A549 (cell line): Measurements from ENCODE around the gene H6PD. TPM values are rescaled to one million over a fixed set of nuclear protein-coding genes. Genes with fewer than 3 reads are reported as not detected.
A peak's percentile ranks its signal among the peaks of the same experiment; 100 is the strongest.

ENCODE experiments used
- ATAC-seq, 2 experiments: fragments of 200-7000 bp in 1 of 2; fragments of >200 bp in 1 of 2; cut with Nextera tagmentation in 1 of 2; cut with Tn5 transposase in 1 of 2; 3 replicates each; pipeline versions ENCODE4 v1.8.0 to v1.9.1; 2018 to 2020; ENCODE audit warnings: mild to moderate bottlenecking in 1 of 2, moderate library complexity in 1 of 2
- CTCF ChIA-PET: fragments of 300-600 bp; sonication (Branson Sonifier 250); formaldehyde crosslinking; extraction: SDS; loops from one replicate; lab custom pipeline; 2021; ENCODE audit warnings: antibody characterized with exemption, inconsistent platforms; lab: Yijun Ruan, JAX
- POLR2A ChIA-PET: fragments of 350-600 bp; formaldehyde crosslinking; extraction: SDS; loops from one replicate; lab custom pipeline; 2021; ENCODE audit warnings: antibody characterized with exemption, inconsistent platforms; lab: Yijun Ruan, JAX
- DNase-seq, 2 experiments: peaks; one replicate each; pipeline versions ENCODE4 v3.0.0 to v3.0.0-alpha.2; 2011 to 2016; ENCODE audit warnings: low read depth in 1 of 2, low spot score in 1 of 2
- FAIRE-seq: peaks from 2 replicates; lab custom pipeline; 2011; peaks lifted over from hg19 to GRCh38; lab: Jason Lieb, UNC
- H3K27ac ChIP-seq, 2 experiments: fragments of >200 bp; sonication (Bioruptor Twin); formaldehyde crosslinking; 3 replicates each; pipeline ENCODE4 v1.5.1; 2016 to 2017
- H3K4me1 ChIP-seq: fragments of >200 bp; sonication (Bioruptor Twin); formaldehyde crosslinking; 3 replicates; pipeline ENCODE4 v1.6.1; 2016
- H3K4me2 ChIP-seq: fragments of >200 bp; sonication (Bioruptor Twin); formaldehyde crosslinking; 3 replicates; pipeline ENCODE4 v1.6.1; 2016
- H3K4me3 ChIP-seq: fragments of >200 bp; sonication (Bioruptor Twin); formaldehyde crosslinking; 3 replicates; pipeline ENCODE4 v1.5.1; 2016
- H3K9me3 ChIP-seq: fragments of >200 bp; sonication (Bioruptor Twin); formaldehyde crosslinking; 3 replicates; pipeline ENCODE4 v1.6.1; 2016
- CBX2 ChIP-seq: fragments of 200-600 bp; sonication (generic); IDR thresholded peaks from 2 replicates; pipeline ENCODE4 v1.6.1; 2016; ENCODE audit warnings: low read depth, mild to moderate bottlenecking, borderline replicate concordance
- CEBPB ChIP-seq, 2 experiments: fragments of >200 bp in 1 of 2; sonication (Bioruptor Twin) in 1 of 2; formaldehyde crosslinking in 1 of 2; IDR thresholded peaks; 2 replicates each; pipeline ENCODE4 v1.6.1; 2012 to 2016
- CTCF ChIP-seq: fragments of >200 bp; sonication (Bioruptor Twin); formaldehyde crosslinking; IDR thresholded peaks from 3 replicates; pipeline ENCODE4 v1.5.1; 2016
- EP300 ChIP-seq, 2 experiments: fragments of >200 bp; sonication (Bioruptor Twin); formaldehyde crosslinking; IDR thresholded peaks; 2 replicates in 1 of 2; 3 replicates in 1 of 2; pipeline ENCODE4 v1.6.1; 2016 to 2017
- FOSB ChIP-seq: fragments of 250-450 bp; sonication (Bioruptor Pico); IDR thresholded peaks from 2 replicates; pipeline ENCODE4 v1.5.0; 2020; ENCODE audit warnings: mild to moderate bottlenecking, moderate library complexity
- FOSL2 ChIP-seq, 2 experiments: fragments of 450-650 bp in 1 of 2; fragments of >200 bp in 1 of 2; sonication (Bioruptor Twin) in 1 of 2; formaldehyde crosslinking; IDR thresholded peaks; 2 replicates each; pipeline versions ENCODE4 v1.5.0 to v1.6.1; 2016 to 2020; ENCODE audit warnings: mild to moderate bottlenecking in 1 of 2, moderate library complexity in 1 of 2
- FOXS1 ChIP-seq: fragments of 250-450 bp; sonication (Bioruptor Pico); IDR thresholded peaks from 2 replicates; pipeline ENCODE4 v1.5.0; 2020; ENCODE audit warnings: mild to moderate bottlenecking, moderate library complexity
- HDAC2 ChIP-seq: fragments of 200-600 bp; sonication (generic); IDR thresholded peaks from 2 replicates; pipeline ENCODE4 v1.6.1; 2016
- HOXA7 ChIP-seq: fragments of 250-450 bp; sonication (Bioruptor Pico); IDR thresholded peaks from 2 replicates; pipeline ENCODE4 v1.5.0; 2020; ENCODE audit warnings: mild to moderate bottlenecking, moderate library complexity
- HOXB5 ChIP-seq: fragments of 250-450 bp; sonication (Bioruptor Pico); IDR thresholded peaks from 2 replicates; pipeline ENCODE4 v1.5.0; 2020; ENCODE audit warnings: mild to moderate bottlenecking, moderate library complexity
- JUNB ChIP-seq: fragments of >200 bp; sonication (Bioruptor Twin); formaldehyde crosslinking; IDR thresholded peaks from 2 replicates; pipeline ENCODE4 v1.6.1; 2016
- KDM5A ChIP-seq: fragments of 200-600 bp; sonication (generic); IDR thresholded peaks from 2 replicates; pipeline ENCODE4 v1.6.1; 2016; ENCODE audit warnings: antibody characterized with exemption, mild to moderate bottlenecking
- MAFK ChIP-seq: fragments of 450-650 bp; IDR thresholded peaks from 2 replicates; pipeline ENCODE4 v1.6.1; 2014; ENCODE audit not compliant: partially characterized antibody
- PHF8 ChIP-seq: fragments of 200-600 bp; sonication (generic); IDR thresholded peaks from 2 replicates; pipeline ENCODE4 v1.6.1; 2016; ENCODE audit warnings: low read depth, mild to moderate bottlenecking, antibody characterized with exemption, moderate library complexity, borderline replicate concordance
- TFCP2L1 ChIP-seq: fragments of 250-450 bp; sonication (Bioruptor Pico); IDR thresholded peaks from 2 replicates; pipeline ENCODE4 v1.5.0; 2021; ENCODE audit warnings: mild to moderate bottlenecking
- TP53 ChIP-seq: fragments of 250-450 bp; sonication (Bioruptor Pico); IDR thresholded peaks from 2 replicates; pipeline ENCODE4 v1.5.0; 2021; ENCODE audit warnings: mild to moderate bottlenecking, moderate library complexity
- ZC3H11A ChIP-seq: fragments of 450-650 bp; IDR thresholded peaks from 2 replicates; pipeline ENCODE4 v1.6.1; 2014; ENCODE audit warnings: antibody characterized with exemption, mild to moderate bottlenecking
- ZSCAN20 ChIP-seq: fragments of 250-450 bp; sonication (Bioruptor Pico); IDR thresholded peaks from 2 replicates; pipeline ENCODE4 v1.8.0; 2022; ENCODE audit warnings: mild to moderate bottlenecking, moderate library complexity
- WGBS: methylation state at CpG from one replicate; pipeline ENCODE4 v1.1.6; 2017; ENCODE audit errors: missing lambda C conversion rate; 5-methylcytosine and 5-hydroxymethylcytosine counted together
- polyA plus RNA-seq, 4 experiments: library from polyadenylated mRNA; depleted of rRNA in 3 of 4; stranded (reverse); fragments of >200 nt; fragmentation: RNase III in 1 of 4; extraction: RNeasy Plus Mini Kit Qiagen cat#74134 plus additional on column Dnase treatment in 1 of 4; gene quantifications; 2 replicates in 3 of 4; 3 replicates in 1 of 4; pipeline ENCODE4 v1.2.3, GENCODE V29; 2011 to 2017
- TF ChIP-seq, protein P1 (sequence below): fragments of 250-450 bp; sonication (Bioruptor Pico); IDR thresholded peaks from 2 replicates; pipeline ENCODE4 v1.5.0; 2021; ENCODE audit warnings: mild to moderate bottlenecking, moderate library complexity, borderline replicate concordance
- TF ChIP-seq, protein P2 (sequence below): IDR thresholded peaks from 2 replicates; pipeline ENCODE4 v1.6.1; 2012

Gene H6PD
- polyA plus RNA-seq, 2 of the 4 experiments (the other 2 are of a cell fraction) = 6.0 to 7.9 TPM

- no peak for ATAC-seq
- CTCF ChIA-PET = interaction anchor here (0.6 to 5.2 kb wide), 24 partner anchors 10 to 325 kb away, joined by 3 to 38 read pairs (median 4); partner anchors contain the start of gene GPR157
- POLR2A ChIA-PET = no interaction called here
- Histone ChIP-seq H3K9me3 (no peaks in the 10 kb centered on the region), H3K4me1 (peaks cover 29% of the 10 kb centered on the region), H3K4me2 (no peak overlapping the region)
- FAIRE-seq = no peak
- TF ChIP-seq HDAC2 = no peak
- TF ChIP-seq MAFK = peak; percentile 87
- TF ChIP-seq, all 56 proteins: peak for 1
- WGBS = 83% methylated on average over 22 of the region's 22 CpGs
- Histone ChIP-seq H3K27ac (peak overlapping the region in 1 of 2 experiments; percentile 81; a peak in 2 of 6 replicates), H3K4me3 (no peak overlapping the region)
- no peak for DNase-seq
Observed at GRCh38 chr1:9197186-9198099, 37.1 kb upstream of the H6PD start.

- ChIA-PET CTCF (interaction anchor here (2.6 to 5.2 kb wide), 3 partner anchors 19 to 57 kb away, joined by 8 to 38 read pairs (median 22); no protein-coding TSS in a partner anchor), POLR2A (no interaction called here)
- ATAC-seq (no peak), FAIRE-seq (no peak), DNase-seq (no peak)
- WGBS = 87% methylated on average over 37 of the region's 54 CpGs
- Histone ChIP-seq H3K4me2 (no peak overlapping the region), H3K27ac (no peak overlapping the region), H3K4me1 (peaks cover 19% of the 10 kb centered on the region), H3K4me3 (no peak overlapping the region), H3K9me3 (no peaks in the 10 kb centered on the region)
- TF ChIP-seq JUNB (no peak), CTCF (no peak), FOSB (CRISPR knock-in tag) (no peak), TP53 (CRISPR knock-in tag) (no peak), CEBPB (IDR thresholded peaks at IDR 0.05) (no peak), PHF8 (no peak), HDAC2 (no peak), TFCP2L1 (CRISPR knock-in tag) (no peak), CBX2 (no peak), FOXS1 (CRISPR knock-in tag) (no peak), HOXA7 (CRISPR knock-in tag) (no peak), KDM5A (no peak), ZC3H11A (no peak), EP300 (IDR thresholded peaks at IDR 0.05) (no peak), ZSCAN20 (CRISPR knock-in tag) (no peak), HOXB5 (no peak), FOSL2 (IDR thresholded peaks at IDR 0.05) (no peak), FOSL2 (CRISPR knock-in tag; IDR thresholded peaks at IDR 0.05) (no peak)
- TF ChIP-seq, protein P1, sequence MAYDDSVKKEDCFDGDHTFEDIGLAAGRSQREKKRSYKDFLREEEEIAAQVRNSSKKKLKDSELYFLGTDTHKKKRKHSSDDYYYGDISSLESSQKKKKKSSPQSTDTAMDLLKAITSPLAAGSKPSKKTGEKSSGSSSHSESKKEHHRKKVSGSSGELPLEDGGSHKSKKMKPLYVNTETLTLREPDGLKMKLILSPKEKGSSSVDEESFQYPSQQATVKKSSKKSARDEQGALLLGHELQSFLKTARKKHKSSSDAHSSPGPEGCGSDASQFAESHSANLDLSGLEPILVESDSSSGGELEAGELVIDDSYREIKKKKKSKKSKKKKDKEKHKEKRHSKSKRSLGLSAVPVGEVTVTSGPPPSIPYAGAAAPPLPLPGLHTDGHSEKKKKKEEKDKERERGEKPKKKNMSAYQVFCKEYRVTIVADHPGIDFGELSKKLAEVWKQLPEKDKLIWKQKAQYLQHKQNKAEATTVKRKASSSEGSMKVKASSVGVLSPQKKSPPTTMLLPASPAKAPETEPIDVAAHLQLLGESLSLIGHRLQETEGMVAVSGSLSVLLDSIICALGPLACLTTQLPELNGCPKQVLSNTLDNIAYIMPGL (CRISPR knock-in tag) = no peak
- TF ChIP-seq, protein P2, sequence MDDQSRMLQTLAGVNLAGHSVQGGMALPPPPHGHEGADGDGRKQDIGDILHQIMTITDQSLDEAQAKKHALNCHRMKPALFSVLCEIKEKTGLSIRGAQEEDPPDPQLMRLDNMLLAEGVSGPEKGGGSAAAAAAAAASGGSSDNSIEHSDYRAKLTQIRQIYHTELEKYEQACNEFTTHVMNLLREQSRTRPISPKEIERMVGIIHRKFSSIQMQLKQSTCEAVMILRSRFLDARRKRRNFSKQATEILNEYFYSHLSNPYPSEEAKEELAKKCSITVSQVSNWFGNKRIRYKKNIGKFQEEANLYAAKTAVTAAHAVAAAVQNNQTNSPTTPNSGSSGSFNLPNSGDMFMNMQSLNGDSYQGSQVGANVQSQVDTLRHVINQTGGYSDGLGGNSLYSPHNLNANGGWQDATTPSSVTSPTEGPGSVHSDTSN = no peak
Observed at GRCh38 chr1:9198538-9199361, 35.8 kb upstream of the H6PD start.
